Activated CD4-positive, alpha-beta T cell treated with anti-CD3 and anti-CD28 coated beads, Interleukin-2, amount 50 U/mL, for 16 hours (primary cell): ENCODE measurements around the gene COL11A2.

Experiments
- DNase-seq: peaks from one replicate; pipeline ENCODE4 v3.0.0-alpha.2; 2020

Gene COL11A2

DNA sequence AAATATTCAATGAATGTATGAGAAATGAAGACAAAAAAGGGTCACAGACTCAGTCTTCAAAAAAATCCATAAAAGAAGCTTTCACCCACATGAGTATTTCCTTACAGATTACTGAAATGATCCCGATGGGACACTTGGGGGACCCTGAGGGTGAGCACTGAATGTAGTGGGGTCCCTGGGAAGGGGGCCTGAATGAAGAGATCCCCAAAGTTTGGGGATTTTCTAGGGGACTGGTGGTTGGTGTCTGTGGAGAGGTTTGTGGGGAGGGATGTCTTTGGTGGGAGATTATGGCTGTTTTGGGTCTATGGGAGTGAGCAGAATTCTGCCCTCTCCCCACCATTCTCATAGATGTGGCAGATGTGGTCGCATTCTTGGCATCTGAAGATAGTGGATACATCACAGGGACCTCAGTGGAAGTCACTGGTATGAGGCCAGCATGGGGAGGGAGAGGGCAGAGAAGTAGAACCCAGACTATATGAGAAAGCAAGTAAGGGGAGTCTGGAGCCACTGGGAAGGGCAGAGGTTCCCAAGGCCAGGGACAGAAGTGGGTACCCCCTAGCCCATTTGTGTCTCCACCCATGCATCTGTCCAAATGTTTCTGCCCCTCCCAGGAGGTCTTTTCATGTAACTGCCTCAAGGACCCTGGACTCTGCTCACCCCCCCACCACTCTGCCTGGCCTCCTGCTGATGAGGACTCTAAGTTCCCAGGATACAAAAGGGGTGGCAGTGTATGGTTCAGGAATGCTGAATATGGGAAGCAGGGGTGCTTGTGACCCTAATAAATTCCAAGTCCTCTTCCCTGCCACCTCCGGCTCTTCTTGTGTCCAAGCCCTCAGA is 14.0 kb upstream of the COL11A2 start:
- DNase-seq, result no peak

DNA sequence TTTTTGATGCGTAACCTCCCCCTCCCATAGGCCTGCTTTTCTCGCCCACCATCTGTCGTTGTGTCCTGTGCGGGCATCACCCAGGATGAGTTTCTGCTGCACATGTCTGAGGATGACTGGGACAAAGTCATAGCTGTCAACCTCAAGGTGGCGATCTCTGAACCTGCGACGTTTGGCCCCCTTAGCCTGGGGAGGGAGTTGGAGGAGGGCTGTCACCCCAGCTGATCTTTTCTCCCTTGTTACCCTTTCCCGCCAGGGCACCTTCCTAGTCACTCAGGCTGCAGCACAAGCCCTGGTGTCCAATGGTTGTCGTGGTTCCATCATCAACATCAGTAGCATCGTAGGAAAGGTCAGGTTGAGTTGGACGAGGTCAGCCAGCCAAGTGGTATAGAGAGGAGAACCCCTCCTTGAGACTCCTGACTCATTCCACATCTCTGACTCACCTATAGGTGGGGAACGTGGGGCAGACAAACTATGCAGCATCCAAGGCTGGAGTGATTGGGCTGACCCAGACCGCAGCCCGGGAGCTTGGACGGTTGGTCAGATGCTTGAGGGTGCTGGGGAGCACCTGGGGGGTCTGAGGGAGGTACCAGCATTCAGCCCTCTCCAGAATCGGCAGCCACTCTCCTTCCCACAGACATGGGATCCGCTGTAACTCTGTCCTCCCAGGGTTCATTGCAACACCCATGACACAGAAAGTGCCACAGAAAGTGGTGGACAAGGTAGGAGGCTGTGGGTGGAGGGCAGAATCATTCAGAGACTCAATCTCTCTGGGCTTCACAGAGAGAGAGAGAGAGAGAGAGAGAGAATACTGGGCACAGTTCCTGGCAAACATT is 13.1 kb upstream of the COL11A2 start:
- DNase-seq, result peak; percentile 78

DNA sequence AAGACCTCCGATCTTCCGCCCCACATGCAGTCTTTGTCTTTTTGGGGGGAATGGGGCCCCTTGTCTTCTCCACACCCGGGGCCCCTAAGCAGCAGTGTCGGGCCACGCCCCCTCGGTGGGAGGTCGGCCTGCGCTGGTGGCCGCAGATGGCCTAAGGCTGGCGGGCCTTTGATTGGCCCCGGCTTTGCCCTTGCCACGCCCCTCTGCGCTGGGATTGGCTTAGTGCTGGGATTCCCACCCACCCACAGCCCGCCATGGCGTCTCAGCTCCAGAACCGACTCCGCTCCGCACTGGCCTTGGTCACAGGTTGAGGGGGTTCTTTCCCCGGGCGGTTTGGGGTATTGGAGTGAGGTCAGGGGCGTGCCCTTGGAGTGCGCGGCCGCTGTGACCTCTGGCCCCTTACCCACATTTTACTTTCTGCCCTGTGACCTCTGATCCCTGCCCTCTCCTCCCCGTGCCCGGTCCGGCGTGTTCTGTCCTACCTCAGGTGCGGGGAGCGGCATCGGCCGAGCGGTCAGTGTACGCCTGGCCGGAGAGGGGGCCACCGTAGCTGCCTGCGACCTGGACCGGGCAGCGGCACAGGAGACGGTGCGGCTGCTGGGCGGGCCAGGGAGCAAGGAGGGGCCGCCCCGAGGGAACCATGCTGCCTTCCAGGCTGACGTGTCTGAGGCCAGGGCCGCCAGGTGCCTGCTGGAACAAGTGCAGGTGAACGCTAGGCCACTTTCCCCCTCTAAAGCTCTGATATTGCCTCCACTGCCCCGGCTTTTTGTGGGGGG is 12.3 kb upstream of the COL11A2 start, which contains the start of gene HSD17B8:
Gene HSD17B8, plus strand, starts transcription at position 241 of the 776 bp plus-strand sequence. Its CDS starts 14 bp downstream, at position 255.
- DNase-seq, result peak; percentile 95

DNA sequence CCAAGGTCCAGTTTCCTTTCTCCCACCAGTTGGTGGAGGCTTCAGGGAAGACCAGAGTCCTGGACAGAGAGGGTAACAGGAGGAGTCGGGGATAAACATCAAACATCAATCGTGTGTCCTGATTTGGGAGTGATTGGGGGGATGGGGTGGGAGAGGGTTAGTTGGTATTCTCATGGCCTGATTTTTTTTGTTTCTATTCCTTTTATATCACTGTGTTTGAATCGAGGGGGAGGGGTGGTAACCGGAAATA is 11.8 kb upstream of the COL11A2 start:
- DNase-seq, result no peak

DNA sequence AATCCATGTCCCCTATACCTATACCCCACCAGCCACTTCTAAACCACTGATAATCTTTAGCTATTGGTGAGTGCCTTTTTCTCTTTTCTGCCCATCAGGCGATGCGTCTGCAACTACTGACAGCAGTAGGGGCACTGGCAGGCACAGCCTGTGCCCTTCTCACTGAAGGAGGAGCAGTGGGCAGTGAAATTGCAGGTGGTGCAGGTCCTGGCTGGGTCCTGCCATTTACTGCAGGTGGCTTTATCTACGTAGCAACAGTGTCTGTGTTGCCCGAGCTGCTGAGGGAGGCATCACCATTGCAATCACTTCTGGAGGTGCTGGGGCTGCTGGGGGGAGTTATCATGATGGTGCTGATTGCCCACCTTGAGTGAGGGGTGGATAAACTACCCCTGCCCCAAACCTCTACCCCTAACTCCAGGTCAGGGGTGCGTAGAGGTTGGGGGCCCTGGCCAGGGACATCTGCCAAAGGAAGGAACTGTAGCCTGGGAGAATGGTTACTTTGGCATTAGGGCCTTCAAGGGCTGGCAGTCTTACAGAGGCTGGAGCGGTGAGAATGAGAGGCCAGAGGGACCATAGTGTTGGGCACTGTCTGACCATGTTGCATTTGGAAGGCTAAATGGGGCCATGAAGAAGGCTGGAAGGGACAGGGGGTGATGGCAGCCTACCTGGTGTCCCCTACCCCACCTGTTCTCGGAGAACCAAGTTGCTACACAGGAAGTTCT is 11.3 kb upstream of the COL11A2 start:
- no peak for DNase-seq

DNA sequence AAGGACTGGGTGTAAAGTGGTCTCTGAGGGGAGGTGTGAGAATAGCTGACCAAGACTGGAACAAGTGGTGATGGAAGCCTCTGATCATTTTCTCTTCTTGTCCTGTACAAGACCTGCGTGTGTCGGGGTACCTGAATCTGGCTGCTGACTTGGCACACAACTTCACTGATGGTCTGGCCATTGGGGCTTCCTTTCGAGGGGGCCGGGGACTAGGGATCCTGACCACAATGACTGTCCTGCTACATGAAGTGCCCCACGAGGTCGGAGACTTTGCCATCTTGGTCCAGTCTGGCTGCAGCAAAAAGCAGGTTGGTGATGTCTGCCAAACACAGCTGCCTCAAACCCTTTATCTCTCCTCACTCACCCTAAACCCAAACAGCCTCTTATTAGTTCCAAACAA is 10.5 kb upstream of the COL11A2 start:
- DNase-seq, result no peak

DNA sequence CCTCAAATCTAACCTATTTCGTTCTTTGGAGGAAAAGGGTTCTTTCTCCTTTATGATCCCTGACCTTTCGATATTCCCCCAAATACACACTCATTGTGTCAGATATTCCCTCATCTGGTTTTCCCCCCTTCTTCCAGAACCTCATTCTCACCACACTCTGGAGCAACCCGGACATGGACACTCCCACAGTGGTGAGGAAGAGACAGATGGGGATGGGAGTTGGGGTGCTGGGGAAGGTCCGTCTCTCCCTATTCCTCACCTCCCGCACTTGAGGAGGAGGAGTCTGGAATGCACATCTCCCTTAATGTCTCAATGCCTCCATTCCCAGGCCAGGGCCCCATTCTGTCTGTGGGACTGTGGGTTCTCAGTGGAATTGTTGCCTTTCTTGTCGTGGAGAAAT is 9.7 kb upstream of the COL11A2 start:
- DNase-seq, result no peak

DNA sequence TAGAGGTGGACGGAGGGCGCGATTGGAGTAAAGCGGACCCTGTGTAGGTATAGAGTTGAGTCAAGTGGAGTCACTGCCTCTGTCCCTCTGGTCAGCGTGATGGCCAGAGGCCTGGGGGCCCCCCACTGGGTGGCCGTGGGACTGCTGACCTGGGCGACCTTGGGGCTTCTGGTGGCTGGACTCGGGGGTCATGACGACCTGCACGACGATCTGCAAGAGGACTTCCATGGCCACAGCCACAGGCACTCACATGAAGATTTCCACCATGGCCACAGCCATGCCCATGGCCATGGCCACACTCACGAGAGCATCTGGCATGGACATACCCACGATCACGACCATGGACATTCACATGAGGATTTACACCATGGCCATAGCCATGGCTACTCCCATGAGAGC is 8.9 kb upstream of the COL11A2 start:
- DNase-seq, result no peak

DNA sequence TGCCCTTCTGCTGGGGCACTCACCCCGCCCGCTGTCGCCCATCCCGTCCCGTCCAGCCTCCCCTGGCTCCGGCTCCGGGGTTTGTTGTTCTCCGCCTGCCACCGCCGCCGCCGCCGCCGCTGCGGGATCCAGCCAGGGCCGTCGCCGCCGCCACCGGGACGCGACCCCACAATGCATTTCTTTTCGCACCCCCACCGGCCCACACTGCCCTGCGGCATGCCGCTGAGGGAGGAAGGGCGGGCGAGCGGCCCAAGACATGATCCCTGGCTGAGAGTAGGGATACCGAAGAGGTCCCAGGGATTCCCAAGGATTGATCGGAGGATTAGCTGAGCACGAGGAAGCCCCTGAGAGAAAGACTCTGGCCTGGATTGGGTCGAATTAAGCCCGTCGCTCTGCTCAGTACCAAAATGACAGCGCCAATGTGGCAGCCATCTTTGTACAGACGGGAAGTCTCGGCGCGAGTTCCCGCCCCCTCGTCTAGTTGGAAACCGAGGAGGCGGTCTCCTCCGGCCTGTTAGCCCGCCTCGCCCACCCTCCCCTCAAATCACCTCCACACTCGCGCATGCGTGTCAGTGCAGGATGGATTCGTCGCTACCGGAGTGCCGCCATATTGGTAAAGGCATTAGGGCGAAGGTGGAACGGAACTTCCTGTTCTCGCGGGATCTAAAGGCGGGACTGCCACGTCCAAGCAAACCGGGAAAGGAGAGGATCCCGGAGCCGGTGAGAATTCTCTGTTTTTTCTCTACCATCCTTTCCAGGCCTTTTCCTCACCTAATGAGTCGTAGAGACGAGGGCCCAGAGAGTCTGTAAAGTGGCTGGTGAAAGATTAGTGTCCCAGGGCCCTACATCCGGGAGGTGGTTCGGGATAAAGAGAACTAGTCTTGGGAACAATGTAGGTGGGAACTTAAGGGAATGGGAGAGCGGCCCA is 8.2 kb upstream of the COL11A2 start, which contains the start of the genes RXRB and SLC39A7:
Gene RXRB, minus strand, starts transcription at position 447 of the 928 bp plus-strand sequence. Its CDS starts 189 bp downstream, at position 258.
Gene SLC39A7, plus strand, starts transcription at position 649 of the 928 bp plus-strand sequence. CDS start 379 bp downstream, outside the sequence.
- DNase-seq, result peak; percentile 99

DNA sequence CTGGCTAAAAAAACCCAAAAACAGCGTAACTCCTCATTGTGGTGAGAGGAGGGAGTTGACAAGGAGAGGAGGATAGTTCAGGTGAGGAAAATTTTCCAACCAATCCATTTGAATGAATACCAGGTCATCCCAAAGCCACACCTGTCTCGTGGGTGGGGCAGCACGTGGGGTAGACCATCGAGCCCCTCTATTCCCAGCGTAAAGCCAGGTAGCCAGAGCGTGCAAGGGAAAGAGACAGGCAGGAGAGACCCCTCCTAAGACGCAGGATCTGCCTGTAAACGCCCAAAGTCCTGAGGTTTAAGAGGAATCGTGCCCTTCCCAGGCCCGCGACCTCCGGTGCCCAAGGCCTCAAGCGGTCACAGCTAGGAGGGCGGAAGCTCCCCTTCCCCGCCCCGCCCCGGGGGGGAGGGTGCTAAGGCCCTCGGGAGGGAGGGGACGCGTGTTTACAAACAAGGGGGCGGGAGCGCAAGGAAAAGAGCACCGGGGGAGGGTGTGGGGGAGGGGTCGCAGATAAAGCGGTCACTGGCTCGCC is 7.5 kb upstream of the COL11A2 start:
- peak; percentile 83 for DNase-seq

DNA sequence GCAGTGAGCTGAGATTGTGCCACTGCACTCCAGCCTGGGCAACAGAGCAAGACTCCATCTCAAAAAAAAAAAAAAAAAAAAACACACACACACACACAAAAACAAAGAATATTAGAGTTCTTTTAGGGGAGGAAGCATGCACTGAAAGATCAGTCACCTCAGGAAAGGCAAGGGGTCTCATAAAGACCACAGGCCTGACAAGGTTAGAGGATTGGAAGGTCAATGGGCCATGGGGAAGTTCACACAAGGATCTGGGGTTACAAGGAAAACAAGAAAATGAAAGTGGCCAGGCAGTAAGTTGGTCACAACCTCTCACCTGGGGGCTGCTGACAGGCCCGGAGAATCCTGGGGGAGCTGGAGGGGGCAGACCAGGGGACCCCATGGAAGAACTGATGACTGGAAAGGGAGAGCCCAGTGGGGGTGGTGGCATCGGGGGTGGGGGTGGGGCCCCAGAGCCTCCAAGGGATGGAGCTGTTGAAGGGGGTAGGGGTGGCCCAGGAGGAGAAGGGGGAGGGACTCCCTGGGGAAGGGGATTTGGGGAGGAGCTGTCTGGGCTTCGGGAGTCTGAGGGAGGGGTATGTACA is 6.7 kb upstream of the COL11A2 start:
- no peak for DNase-seq

DNA sequence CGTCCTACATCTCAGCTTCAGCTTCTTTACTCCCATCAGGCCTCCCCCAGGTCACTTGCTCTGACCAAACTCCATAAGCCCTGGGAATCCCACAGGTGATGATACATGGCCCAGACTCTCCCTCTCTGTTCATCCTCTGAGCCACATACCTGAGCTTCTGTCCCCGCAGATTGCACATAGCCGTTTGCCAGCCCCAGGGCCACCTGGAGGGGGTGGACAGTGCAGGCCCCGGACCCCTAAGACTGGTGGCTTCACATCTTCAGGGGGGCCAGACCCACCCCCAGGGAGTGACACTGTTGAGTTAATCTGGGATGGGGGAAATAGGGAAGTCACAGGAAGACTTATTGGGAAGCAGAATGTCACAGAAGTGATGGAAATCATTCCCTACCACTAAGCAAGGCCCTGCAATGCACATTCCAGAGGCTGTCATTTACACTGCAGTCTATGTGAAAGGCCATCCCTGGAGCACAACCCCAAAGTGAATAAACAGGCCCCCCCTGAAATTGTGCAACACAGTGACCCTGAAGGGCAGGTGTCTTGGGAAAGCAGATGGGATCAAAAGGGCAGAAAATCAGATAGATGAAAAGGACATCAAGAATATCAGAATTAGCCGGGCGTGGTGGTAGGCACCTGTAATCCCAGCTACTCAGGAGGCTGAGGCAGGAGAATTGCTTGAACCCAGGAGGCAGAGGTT is 6.0 kb upstream of the COL11A2 start:
- DNase-seq, result no peak

DNA sequence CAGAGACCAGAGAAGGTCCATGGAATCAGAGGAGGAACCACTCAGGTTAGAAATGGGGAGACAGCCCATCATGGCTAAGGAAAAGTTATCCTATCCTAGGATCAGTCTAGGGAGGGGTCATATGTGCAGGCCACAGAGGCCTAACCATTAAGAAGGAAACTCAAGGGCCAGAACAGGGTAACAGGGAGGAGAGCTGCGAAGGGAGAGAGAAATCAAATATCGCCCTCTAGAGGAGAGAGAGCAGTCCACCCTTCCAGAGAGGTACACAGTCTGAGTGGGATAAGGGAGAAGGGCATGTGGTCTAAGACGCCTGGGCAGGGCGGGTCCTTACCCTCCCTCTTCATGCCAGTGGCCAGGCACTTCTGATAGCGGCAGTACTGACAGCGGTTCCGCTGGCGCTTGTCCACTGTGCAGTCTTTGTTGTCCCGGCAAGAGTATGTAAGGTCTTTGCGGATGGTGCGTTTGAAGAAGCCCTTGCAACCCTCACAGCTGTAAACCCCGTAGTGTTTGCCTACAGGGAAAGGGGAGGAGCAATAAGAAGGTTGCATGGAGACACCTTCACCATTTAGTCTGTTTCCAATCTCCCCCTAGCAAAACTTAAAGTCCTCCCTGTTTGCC is 5.3 kb upstream of the COL11A2 start:
- peak; percentile 73 for DNase-seq

DNA sequence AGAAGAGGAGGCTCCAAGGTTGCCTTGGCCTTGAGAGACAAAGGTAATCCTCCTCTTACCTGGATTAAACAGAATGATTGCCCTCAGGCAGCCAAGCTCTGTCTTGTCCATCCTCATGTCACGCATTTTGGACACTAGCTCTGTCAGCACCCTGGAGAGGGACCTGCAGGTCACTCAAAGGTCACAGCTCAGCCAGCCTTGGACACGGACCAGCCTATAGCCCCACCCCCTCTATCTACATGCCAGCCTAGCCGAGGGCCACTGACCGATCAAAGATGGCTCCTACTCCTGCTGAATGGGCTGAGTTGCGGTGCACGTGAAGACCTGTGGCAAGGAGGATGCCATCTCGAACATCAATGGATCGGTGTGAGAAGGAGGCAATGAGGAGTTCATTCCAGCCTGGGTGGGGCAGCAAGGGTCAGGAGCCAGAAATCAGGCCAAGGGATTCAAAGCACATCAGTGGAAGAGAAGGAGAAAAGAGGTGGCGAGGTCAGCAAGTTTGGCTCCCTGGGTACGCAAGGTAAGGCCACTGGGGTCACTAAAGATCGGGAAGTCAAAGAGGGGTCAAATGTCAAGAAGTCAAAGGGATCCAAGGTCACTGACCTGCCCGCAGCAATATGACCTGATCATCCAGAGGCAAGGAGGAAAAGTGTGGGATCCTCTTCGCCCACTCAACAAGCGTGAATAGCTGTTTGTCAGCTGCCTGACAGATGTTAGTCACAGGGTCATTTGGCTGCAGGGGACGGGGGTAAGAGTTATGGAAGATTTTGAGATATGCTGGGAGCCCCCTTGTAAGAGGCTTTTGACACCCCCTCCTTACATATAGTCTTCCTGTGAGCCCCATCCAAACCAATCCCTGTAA is 3.3 kb upstream of the COL11A2 start:
- no peak for DNase-seq

DNA sequence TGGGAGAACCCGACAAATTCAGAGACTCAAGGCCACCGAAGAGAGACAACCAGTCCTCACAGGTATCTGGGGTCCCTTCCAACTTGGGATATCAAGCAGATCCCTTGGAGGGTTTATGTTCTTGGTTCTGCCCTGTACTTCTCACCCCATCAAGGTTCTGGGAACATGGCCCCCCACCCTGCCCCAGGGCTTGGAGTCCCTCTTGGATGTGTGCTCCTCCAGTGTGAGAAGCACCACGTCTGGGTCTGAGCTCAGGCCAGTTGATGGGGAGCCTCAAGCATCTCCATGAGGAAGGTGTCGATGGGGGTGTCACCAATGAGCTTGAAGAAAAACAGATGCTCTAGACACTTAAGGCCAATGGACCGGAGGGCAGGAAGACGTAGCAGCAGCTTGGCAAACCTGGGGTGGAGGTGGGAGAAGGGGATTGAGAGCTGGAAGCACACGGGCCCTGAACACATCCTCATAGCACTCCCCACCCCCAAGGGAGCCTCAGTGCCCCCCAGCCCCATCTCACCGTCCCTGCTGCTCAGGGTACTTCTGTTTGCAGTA is 2.2 kb upstream of the COL11A2 start:
- DNase-seq, result no peak

DNA sequence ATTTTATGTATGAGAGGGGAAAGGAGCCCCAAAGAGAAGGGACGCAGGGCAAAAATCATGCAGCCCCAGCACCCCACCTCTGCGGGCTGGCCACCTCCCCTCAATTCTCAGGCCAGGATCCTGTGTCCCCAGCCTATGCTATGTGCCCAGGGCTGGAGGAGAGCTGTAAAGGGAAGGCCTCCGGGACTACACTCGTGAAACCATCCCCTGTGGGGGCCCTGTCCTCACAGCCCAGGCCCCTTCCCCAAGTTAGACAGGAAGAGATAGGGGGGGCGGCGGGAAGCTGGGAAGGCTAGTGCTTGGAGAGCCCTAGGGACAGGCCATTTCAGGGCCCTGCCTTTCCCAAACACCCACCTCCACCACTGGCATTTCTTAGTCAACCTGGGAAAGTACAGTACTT is 1.4 kb upstream of the COL11A2 start:
- DNase-seq, result no peak

DNA sequence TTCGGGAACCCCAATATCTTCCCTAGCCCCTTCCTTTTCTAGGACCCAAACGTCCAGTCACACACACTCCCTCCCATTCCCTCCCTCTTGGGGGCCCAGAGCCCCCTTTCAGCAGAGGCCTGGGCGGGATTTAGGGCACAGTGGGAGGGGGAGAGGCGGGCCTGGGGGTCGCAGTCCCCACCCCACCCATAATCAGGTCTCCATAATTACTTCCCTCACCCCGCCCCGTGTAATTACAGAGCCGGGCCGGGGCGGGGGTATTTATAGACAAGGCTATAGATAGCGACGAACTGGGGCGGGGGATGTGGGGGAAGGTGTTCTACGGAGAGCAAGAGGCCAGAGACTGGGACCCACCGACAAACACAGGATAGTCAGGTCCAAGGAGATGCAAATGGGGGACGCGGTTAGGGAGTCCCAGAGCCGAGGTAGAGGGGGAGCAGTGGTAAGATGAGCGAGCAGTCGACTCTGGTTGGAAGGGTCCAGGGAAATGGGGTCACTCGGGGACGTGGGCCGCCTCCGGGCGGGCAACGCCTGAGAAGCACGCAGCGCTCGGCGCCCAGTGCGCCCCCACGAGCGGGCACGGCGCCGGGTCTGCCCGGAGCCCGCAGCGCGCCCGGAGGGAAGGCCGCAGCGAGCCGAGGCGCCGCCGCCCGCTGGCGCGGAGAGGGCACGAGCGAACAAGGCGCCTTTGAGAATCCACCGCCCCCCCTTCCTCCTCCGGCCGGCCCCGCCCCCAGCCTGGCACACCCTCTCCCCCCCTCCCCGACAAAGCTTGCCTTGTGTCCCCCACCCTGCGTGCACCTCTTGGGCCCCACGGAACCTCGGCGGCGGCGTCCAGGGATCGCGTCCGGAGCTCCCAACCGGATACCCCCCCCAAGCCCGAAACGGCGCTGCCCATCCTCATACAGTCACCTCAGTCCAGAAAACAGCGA is 670 bp upstream of the COL11A2 start:
- DNase-seq, result no peak
